Uterus (tissue), 2 donors: ENCODE data around the gene VASP.

Source experiments
- CTCF ChIP-seq, 4 experiments: fragments of 200-600 bp in 2 of 4; fragments of 450-650 bp in 2 of 4; sonication (generic) in 2 of 4; IDR thresholded peaks; one replicate each; pipeline ENCODE4 v1.5.1; 2016 to 2019; ENCODE audit warnings: antibody characterized with exemption in 4 of 4, mild to moderate bottlenecking in 2 of 4, moderate library complexity in 1 of 4
- POLR2A ChIP-seq, 2 donors: fragments of 450-650 bp; IDR thresholded peaks; one replicate each; pipeline ENCODE4 v1.6.1; 2016; ENCODE audit warnings: antibody characterized with exemption in 2 of 2, mild to moderate bottlenecking in 1 of 2, moderate library complexity in 1 of 2

GRCh38 chr19:45542234-45542668 is 35.0 kb downstream of the VASP start:
- TF ChIP-seq POLR2A (IDR thresholded peaks at IDR 0.05) (no peak), CTCF (IDR thresholded peaks at IDR 0.05) (no peak)
